Fibroblast of the aortic adventitia (primary cell): ENCODE data around the gene RBPJ. TPM values are rescaled to one million over a fixed set of nuclear protein-coding genes. Genes with fewer than 3 reads are reported as not detected.
"Not testable (repeated sequence)": the region's sequence is repeated elsewhere in the genome, so short reads cannot be mapped to it uniquely, and the experiment has no call there.

ENCODE experiments used
- DNase-seq: peaks from one replicate; pipeline ENCODE4 v3.0.0-alpha.2; 2010; ENCODE audit warnings: low read depth
- H3K4me3 ChIP-seq: 2 replicates; pipeline ENCODE4 v1.5.1; 2011; ENCODE audit warnings: low read depth, mild to moderate bottlenecking, control low read depth, low read length, moderate library complexity
- total RNA-seq: library from RNA; depleted of rRNA; stranded (reverse); fragments of >200 nt; gene quantifications from 2 replicates; pipeline ENCODE4 v1.2.3, GENCODE V29; 2012; ENCODE audit warnings: low replicate concordance
- TF ChIP-seq, protein P1 (sequence below): IDR thresholded peaks from 2 replicates; pipeline ENCODE4 v1.5.1; 2011; ENCODE audit warnings: mild to moderate bottlenecking, low read length, control low read depth, inconsistent platforms; ENCODE audit not compliant: insufficient read depth

Gene RBPJ
- total RNA-seq, 1 donor, result 264 TPM

DNA sequence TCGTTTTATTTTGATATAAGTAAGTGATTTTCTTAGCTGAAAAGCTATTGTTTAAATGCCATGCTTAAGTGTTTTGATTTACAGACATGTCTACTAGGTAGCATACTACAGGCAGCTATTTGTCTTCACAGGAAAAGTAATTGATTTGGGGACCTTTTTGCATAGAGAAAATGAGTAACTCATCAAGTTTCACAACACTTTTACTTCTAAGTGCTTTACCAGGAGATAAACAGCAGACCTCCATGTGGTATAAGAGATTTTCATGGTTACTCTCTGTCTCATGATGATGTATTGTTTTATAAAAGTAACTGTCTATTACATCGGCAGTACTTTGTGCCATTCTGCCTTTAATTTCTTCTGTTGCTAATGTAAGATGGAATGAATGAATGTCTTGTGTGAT lies 28.7 kb downstream of the RBPJ start:
- DNase-seq, result peak; percentile 14
- H3K4me3 ChIP-seq, result no peak overlapping the region
- TF ChIP-seq, protein P1, sequence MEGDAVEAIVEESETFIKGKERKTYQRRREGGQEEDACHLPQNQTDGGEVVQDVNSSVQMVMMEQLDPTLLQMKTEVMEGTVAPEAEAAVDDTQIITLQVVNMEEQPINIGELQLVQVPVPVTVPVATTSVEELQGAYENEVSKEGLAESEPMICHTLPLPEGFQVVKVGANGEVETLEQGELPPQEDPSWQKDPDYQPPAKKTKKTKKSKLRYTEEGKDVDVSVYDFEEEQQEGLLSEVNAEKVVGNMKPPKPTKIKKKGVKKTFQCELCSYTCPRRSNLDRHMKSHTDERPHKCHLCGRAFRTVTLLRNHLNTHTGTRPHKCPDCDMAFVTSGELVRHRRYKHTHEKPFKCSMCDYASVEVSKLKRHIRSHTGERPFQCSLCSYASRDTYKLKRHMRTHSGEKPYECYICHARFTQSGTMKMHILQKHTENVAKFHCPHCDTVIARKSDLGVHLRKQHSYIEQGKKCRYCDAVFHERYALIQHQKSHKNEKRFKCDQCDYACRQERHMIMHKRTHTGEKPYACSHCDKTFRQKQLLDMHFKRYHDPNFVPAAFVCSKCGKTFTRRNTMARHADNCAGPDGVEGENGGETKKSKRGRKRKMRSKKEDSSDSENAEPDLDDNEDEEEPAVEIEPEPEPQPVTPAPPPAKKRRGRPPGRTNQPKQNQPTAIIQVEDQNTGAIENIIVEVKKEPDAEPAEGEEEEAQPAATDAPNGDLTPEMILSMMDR, result no peak

DNA sequence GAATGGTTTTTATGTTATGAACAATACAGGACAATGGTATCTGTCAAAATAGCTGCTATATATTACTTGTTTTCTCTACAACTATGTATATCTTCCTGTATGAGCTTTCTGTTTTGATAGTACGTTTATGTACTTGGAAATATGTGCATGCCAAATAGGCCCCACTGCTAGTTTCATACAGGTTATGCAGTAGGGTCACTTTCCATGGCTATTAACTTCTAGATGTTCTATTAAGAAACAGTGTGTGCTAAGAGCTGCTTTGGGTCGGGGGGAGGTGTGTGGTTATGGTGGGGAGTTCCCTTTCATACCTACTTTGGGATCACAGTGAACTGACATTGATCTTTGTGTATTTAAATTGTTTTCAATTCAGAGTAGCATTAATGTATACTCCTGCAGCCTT lies 30.9 kb downstream of the RBPJ start:
- TF ChIP-seq, protein P1, result no peak
- no peak overlapping the region for H3K4me3 ChIP-seq
- no peak for DNase-seq

DNA sequence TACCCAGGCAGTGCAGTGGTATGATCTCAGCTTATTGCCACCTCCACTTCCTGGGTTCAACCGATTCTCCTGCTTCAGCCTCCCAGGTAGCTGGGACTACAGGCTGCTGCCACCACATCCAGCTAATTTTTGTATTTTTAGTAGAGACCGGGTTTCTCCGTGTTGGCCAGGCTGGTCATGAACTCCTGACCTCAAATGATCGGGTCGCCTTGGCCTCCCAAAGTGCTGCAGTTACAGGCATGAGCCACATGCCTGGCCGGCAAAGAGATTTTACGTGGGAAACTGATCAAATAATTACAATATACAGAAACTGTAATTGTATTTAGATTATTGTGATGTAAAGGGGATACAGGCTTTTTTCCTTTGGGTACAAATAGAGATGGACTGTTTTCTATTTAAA lies 33.7 kb downstream of the RBPJ start:
- H3K4me3 ChIP-seq, result no peak overlapping the region
- DNase-seq, result no peak
- TF ChIP-seq, protein P1, result no peak

DNA sequence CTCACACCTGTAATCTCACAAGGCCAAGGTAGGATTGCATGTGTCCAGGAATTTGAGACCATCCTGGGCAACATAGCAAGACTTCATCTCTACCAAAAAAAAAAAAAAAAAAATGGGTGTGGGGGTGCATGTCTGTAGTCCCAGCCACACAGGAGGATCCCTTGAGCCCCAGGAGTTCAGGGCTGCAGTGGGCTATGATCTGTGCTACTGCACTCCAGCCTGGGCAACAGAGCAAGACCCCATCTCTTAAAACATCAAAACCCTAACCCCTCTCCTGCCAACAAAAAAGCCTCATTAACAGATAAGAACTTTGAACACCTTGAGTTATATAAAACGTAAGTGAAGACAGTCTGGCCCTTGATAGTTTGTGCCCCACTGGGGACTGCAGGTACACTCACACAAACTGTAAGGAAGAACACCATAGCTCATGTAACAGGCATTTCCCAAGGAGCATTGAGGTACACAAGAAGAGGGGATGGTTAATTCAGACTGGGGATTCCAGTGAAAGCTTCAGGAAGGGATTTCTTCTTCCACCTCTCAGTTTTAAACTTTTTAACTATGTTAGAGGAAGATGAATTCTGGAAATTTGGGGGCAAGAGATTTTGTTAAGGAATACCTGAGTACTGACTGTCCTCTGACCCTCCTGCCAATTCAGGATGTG lies 34.7 kb downstream of the RBPJ start:
- TF ChIP-seq, protein P1, result no peak
- DNase-seq, result no peak

DNA sequence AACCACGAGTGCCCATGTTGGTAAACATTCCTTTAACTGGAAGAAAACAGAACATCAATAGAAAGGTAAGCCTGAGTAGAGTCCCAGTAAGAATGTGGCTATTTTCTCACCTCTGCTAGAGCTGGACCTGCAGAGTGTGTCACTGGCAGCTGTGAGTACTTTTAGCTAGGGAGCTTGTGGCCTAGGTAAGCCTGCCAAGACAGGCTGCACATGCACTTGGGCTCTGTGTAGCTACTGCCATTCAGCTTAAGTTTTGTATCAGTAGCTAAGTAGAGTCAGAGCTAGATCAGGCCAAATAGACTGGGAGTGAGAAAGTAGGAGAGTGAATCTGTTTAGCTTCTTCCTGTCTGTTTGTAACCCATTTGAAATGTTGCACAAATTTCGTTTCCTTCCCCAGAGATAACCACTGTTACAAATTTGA lies 35.3 kb downstream of the RBPJ start:
- H3K4me3 ChIP-seq, result no peak overlapping the region
- DNase-seq, result peak; percentile 51
- TF ChIP-seq, protein P1, result no peak

More for the DNA sequence above, 34.7 kb downstream of the RBPJ start:
- H3K4me3 ChIP-seq, result no peak overlapping the region

DNA sequence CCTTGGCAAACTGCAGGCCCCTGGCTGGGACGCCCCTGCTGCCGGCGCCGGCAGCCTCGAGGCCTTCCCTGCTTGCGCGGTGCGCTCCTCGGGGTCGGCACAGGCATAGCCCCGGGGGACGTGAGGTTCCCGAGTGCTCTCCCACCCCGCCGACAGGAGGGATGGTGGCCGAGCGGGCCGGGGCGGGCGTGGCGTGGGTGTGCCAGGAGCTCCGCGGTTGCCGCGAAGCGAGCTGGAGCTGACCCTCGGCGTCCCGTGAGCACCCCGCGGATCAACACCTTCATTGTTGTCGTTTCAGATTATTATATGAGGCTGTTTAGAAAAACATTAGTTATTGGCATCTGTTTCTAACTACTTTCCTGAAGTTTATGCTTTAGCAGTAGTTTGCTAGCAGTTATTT lies 38.7 kb downstream of the RBPJ start:
- not testable (repeated sequence) for DNase-seq, H3K4me3 ChIP-seq

DNA sequence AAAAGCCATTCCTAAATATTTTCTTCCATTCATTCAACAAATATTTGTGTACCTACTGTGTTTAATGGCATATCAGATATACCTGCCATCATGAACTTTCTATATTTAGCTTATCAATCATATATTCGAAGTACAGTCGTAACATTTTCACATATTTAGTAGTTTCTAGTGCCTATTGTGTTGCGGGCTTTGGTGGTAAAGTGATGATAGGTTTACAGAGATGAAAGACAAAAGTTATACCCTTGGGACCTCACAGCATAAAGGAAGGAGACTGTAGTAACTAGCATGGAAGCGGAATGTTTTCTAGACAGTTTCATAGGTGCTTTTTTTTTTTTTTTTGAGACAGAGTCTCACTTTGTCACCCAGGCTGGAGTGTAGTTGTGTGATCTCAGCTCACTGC lies 39.5 kb downstream of the RBPJ start:
- TF ChIP-seq, protein P1, result no peak
- no peak for DNase-seq
- H3K4me3 ChIP-seq, result no peak overlapping the region
